ENCODE results near the gene ASH1L.

- TF ChIP-seq CTCF (tag by site-specific recombination; IDR thresholded peaks at IDR 0.05): no peak
- TF ChIP-seq ZNF169 (tag by site-specific recombination; IDR thresholded peaks at IDR 0.05): no peak
- TF ChIP-seq ZFP41 (tag by site-specific recombination; IDR thresholded peaks at IDR 0.05; ENCODE audit: borderline replicate concordance): no peak
- TF ChIP-seq, protein P1, sequence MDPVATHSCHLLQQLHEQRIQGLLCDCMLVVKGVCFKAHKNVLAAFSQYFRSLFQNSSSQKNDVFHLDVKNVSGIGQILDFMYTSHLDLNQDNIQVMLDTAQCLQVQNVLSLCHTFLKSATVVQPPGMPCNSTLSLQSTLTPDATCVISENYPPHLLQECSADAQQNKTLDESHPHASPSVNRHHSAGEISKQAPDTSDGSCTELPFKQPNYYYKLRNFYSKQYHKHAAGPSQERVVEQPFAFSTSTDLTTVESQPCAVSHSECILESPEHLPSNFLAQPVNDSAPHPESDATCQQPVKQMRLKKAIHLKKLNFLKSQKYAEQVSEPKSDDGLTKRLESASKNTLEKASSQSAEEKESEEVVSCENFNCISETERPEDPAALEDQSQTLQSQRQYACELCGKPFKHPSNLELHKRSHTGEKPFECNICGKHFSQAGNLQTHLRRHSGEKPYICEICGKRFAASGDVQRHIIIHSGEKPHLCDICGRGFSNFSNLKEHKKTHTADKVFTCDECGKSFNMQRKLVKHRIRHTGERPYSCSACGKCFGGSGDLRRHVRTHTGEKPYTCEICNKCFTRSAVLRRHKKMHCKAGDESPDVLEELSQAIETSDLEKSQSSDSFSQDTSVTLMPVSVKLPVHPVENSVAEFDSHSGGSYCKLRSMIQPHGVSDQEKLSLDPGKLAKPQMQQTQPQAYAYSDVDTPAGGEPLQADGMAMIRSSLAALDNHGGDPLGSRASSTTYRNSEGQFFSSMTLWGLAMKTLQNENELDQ (tag by site-specific recombination; IDR thresholded peaks at IDR 0.05; ENCODE audit: low read depth): no peak
Measured at GRCh38 chr1:155518484-155518883, 44.1 kb downstream of the ASH1L start.
